T-helper 2 cell treated with Interferon-gamma antibody and Interleukin-4, amounts not matched to agents 100 ng/mL and 5 ng/mL, for 36 hours (primary cell): Measurements from ENCODE around the gene KRTAP5-5. TPM values are rescaled to one million over a fixed set of nuclear protein-coding genes. Genes with fewer than 3 reads are reported as not detected.
"Not testable (repeated sequence)": the region's sequence is repeated elsewhere in the genome, so short reads cannot be mapped to it uniquely, and the experiment has no call there.

Source experiments
- intact Hi-C: fragments of 100-400 bp; cut with micrococcal nuclease; formaldehyde crosslinking; loops from one replicate; pipeline ENCODE4 v1.15.1; 2023
- total RNA-seq: library from RNA; stranded (reverse); gene quantifications from 2 replicates; pipeline ENCODE4 v1.2.3, GENCODE V29; 2022

The KRTAP5-5 gene
- total RNA-seq, 1 donor from 2014 or later, result not detected

DNA sequence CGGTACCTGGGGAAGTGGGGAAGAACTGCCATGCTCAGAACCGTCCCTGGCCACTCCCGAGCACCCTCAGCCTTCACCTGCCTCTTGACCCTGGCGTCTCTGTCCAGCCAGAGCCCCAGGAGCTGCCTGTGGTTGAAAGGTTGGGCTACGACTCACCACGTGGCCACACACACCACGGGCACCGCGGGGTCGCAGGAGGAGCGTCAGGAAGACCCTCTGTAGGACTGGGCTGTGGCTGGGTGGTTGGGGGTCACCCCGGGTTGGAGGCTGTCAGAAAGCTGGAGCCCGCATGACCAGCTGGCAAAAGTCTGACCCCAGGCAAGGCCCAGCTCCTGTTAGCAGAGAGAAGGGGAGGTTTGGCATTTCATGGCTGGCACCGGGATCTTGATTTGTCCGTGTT, 11.5 kb downstream of the KRTAP5-5 start:
- intact Hi-C loops, result no loop called here

DNA sequence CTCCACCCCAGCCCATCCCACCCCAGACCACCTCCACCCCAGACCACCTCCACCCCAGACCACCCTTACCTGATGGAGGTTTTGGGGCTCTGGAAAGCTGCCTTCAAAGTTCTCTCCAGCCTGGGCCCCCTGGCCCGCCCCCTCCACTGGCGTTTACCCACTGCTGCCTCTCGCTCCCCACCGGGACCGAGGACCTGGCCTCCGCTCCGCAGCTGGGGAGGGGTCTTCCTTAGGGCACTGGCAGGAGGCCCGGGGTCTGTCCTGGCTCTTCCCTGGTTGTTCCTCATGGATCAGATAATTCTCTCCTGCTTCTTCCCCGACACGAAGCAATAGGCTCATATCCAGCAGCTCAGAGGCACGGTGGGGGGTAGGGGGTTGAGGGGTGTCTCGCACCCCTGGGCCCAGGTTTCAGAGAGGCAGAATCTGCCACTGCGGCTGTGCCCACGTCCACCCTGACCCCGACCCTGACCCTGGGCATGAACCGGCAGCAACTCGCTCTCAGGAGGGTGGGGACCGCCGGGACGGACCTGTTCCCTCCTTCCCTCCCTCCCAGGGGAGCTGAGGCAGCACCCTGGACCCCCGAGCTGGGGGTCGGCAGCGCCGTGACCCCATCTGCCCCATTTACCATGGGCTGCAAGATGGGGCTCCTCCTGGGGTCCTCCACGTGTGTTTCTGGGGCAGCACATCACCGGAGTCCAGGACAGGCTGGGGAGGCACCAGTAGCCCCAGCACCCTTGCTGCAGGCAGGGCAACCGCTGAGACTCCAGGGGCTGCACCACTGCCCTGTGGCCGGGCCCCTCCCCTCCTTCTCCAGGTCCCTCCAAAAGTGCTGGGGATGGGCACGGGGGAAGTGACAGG, 12.9 kb downstream of the KRTAP5-5 start:
- intact Hi-C loops, result no loop called here

DNA sequence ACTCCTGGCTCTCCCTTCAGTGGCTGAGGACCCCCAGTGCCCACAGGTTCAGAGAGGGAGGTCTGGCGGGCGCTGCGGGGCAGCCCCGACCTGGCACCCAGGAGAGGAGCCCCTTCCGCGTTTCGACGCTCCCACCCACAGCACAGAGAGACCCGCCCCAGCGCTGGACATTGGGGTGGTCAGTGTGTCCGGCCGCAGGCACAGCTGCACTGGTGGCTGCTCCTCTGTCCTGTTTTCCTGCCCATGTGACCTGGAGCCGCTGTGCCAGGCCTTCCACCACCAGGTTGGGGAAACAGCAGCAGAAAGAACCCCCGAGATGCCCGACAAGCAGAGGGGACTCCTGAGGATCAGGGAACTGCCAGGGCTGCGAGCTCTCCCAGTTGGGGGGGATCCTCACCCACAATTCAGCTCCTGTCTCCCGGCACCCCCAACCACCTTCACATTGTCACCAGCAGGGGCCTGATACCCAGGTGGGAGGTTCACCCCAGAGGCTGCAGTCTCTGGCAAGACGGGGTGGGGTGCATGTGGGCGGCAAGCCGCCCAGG, 13.6 kb downstream of the KRTAP5-5 start:
- intact Hi-C loops, result no loop called here

DNA sequence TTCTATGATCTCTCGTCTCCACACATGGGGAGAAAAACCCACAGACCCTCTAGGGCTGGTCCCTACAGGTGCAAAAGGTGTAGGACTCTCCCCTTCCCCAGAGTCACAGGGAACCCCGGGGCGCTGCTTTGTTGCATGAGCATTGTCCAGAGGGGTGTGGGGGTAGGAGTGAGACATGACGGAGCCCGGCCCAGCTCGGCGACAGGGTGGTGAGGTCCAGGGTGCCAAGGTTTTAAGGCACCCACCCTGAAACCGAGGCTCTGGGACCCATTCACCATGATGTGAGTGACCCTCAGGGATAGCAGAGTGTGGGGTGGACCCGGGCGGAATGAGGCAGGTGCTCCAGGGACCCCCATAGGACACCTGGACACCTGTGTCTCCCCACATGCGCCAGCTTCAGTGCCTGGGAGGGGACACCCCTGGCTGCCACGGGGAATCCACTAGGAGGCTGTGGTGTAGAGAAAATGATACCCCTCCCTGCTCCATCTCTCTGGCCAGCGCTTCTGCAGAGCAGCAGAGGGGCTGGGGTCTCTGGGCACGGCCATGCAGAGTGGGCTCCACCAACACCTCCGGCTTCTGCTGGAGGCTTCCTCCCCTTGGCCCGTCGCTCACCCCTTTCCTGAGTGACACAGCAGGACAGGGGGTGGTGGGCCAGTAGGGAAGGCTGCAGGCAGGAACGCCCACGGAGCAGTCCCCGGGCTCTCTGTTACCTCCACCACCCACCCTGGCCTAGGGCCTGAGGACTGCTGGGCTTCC, 15.2 kb downstream of the KRTAP5-5 start:
- intact Hi-C loops, result no loop called here

DNA sequence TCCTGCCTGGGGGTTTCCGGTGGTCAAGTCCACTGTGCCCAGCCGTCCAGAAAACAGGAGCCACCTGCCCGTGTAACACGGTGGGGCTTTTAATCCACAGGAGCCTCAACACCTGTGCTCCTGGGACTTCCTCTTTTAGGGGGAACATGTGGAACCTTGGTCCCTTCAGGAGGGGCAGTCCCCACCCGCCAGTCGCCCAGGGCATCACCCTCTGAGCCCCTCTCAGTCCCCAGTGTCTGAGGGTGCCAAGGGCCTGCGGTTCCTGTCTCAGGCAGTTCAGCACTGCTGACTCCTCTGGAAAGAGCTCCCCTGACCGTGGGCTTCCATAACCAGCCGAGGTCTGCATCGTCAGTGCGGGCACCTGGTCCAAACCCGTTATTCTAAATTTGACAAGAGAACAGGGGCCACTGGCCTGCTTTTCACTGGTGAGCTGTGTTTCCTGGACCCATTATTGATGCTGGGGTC, 15.8 kb downstream of the KRTAP5-5 start:
- intact Hi-C loops, result no loop called here

DNA sequence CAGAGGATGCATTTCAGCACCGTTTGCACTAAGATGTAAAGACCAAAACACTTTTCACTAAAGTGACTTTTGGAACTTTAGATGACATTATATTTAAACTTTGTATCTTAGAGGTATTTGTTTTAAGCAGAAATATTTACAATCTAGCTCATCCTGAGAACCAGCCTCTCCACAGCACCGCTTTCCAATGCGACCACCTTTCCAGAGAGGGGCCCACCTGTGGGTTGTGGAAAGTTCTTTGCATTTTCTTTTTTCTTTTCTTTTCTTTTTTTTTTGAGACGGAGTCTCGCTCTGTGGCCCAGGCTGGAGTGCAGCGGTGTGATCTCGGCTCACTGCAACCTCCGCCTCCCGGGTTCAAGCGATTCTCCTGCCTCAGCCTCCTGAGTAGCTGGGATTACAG, 17.0 kb downstream of the KRTAP5-5 start:
- intact Hi-C loops, result not testable (repeated sequence)

DNA sequence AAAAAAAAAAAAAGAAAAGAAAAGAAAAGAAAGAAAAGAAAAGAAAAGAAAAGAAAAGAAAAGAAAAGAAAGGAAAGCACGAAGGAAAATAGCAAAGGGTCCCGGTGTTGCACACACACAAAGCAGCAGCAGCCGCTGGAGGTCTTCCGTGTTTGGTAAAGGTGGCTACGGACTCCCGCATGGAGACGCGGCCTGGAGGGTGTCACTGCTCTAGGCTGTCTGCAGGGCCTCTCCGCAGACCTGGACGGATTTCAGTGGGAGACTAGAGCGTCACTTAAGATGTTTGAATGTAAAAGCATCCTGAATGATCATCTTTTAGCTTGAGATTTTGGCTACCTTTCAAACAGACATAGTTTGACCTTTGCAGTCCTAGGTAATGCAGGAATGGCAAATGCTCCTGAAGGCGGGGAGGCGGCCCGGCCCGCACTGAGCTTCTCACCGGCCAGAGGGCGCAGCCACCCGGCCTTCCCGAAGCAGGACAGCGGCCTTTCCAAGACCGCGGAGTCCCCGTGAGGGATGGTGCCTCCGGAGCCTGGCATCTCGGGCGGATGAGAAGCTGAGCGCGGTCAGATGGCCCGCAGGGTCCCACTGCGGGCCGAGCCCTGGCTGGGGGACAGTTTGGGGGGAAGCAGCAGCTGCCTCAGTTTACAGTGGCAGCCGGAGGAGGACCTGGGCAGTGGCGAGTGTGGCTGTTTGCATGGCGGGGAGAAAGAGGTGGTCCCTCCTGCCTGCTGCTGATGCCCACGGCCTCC, 18.5 kb downstream of the KRTAP5-5 start:
- intact Hi-C loops, result no loop called here

DNA sequence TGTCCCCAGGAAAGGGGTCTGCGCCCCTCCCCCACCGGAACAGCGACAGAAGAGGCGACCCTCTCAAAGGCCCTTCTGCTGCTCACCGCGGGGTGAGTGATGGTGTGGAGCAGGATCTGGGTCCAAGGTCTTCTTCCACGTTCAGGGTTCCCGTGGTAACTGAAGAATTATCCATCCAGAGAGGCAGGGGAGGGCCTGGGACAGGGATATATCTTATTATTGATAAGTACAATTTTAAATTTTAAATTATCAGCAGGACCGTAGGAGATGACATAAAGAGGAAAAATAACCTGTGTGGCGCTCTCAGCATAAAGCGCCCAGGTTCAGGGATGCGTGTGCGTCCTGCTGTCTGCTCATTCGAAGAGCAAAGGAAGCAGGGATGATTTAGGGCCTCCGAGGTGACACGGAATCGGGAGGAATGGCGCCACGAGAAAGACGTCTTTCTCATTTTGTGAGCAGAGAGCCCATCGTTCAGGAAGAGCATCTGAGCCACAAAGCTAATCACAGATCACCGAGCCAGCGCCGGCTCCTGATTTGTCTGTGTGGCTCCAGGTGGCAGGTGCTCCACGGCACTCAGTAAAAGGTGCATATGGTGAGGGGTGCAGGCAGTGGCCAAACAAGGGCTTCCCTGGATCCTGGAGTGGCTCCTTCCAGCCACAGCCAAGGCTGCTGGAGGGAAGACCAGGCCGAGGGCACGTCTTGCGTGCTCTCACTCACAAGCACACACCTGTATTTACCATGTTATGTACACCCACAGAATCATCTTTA, 19.3 kb downstream of the KRTAP5-5 start:
- intact Hi-C loops, result no loop called here

DNA sequence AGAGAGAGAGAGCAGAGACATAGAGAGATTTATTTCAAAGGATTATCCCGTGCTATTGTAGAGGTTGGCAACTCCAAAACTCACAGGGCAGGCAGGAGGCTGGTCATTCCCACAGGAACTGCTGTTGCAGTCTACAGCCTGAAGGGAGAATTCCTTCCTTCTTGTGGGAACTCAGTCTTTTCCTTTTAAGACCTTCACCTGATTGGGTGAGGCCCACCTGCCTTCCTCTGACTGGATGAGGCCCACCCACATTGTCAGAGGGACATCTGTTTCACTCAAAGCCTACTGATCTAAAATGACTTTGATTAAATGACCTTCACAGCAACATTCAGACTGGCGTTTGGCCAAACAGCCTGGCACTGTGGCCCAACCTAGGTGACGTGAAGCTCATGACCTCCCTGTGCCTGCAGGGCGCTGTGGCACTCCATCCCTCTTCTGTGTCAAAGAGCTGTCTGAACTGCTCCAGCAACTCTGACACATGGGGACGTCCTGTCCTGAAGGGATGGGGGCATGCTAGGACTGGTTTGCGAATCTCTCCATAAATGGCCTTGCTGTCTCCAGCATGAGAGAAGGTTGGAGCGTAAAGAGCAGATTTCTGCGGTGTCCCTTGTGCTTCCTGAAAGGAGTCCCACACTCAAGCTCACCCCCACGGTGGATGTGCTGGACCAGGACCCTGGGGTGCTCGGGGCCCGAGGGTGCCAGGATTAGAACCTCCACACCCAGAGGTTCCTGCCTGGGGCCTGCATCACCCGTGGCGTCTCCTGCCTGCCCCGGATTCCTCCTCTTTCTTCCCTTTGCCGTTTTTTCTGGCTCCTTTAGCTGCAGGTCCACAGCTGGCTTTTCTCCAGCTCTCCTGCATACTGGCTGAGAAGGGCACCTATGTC, 20.7 kb downstream of the KRTAP5-5 start:
- intact Hi-C loops, result no loop called here

DNA sequence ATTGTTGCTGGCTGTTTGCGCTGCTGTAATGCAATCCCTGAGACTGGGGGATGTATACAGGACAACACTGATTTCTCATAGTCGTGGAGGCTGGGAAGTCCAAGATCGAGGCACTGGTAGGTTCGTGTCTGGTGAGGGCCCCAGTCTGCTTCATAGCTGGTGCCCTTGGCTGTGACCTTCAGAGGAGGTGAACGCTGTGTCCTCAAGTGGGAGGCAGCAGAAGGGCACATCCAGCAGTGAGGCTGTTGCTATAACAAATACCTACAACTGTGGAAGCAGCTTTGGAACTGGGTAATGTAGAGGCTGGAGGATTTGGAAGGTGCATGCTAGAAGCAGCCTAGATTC, 21.3 kb downstream of the KRTAP5-5 start:
- intact Hi-C loops, result no loop called here

DNA sequence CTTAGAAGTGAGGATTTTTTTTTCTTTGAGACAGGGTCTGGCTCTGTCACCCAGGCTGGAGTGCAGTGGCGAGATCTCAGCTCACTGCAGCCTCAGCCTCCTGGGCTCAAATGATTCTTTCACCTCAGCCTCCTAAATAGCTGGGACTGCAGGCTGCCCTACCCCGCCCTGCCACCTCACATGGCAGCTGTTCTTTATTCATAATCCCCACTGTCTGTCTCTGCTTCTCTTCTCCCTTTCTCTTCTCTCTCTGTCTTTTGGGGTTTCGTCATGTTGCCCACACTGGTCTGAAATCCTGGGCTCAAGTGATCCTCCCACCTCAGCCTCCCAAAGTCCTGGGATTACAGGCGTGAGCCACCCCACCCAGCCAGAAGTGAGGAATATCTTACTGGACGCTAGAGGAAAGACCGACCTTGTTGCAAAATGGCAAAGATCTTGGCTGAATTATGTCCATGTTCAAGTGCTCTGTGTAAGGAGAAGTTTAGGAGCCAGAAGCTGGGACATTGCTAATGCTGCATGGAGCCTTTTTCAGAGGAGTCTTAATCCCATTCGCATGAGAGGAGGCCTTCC, 21.9 kb downstream of the KRTAP5-5 start:
- intact Hi-C loops, result no loop called here

DNA sequence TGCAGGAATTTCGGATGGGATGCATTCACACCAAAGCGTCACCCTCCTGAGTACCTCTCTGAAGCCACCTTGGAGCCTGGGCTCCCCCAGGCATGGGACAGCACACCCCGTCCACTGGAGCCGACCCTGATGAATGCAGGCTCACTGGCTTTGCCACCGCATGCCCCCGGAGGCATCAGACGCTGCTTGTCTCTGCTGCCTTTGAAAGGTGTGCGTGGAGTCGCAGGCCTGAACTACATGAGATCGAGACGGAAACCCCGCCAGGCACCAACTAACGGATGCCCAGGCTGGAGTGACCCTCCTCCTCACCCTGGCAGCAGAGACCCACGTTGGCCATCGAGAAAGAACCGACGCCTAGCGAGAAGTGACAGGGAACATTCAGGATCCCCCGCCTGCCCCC, 22.5 kb downstream of the KRTAP5-5 start:
- intact Hi-C loops, result loop anchor here (1.0 to 2.0 kb wide), 2 partner anchors 41 to 181 kb away; no protein-coding TSS in a partner anchor

DNA sequence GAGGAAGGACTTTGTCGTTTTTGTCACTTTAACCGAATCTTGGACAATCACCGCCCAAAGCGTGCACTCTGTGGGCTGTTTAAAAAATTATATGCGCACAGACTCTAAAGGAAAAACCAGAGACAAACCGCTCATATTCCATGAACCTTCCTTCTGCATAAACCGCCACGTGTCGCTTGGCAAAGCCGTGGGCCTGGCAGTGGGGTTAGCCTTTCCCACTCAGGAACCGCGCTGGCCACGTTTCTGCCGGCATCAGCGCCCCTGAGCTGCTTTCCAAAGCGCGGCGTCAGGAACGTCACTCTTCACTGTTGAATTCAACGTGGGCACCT, 22.8 kb downstream of the KRTAP5-5 start:
- intact Hi-C loops, result loop anchor here (1.0 to 2.0 kb wide), 2 partner anchors 41 to 180 kb away; no protein-coding TSS in a partner anchor

DNA sequence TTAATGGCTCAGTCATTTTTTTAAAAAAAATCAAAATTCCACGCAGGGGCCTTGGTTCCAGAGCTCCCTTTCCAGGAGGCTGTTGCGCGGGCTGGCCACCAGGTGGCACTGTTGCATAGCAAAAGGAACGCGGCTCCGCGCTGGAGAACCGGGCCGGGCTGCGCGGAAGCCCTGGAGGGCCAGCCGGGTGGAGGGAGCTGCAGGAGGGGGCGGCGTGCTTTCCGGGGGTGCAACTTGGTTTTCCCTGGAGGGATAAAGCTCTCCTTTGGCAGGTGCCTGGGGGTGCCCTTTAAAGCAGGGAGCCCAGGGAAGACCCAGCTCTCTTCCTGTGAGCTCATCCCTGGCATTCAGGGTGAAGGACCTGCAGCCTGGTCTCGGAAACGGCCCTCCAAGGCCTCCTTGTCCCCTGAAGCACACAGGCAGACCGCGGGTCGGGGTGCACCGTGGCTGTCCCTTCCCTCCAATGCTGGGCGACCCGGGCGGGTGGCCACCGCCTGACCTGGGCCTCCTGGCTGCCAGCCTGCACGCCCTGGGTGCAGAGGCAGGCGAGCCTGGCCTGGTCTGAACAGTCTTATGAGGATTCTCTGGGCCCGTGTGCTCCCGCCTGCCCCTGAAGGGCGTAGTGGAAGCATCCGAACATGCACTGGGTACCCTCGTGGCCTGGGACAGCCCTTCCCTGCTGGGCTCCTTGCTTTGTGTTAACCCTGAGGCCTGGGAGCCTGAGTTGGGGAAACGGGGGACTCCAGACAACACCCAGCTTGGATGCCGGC, 23.4 kb downstream of the KRTAP5-5 start:
- intact Hi-C loops, result loop anchor here (1.0 to 2.0 kb wide), 2 partner anchors 40 to 180 kb away; no protein-coding TSS in a partner anchor

DNA sequence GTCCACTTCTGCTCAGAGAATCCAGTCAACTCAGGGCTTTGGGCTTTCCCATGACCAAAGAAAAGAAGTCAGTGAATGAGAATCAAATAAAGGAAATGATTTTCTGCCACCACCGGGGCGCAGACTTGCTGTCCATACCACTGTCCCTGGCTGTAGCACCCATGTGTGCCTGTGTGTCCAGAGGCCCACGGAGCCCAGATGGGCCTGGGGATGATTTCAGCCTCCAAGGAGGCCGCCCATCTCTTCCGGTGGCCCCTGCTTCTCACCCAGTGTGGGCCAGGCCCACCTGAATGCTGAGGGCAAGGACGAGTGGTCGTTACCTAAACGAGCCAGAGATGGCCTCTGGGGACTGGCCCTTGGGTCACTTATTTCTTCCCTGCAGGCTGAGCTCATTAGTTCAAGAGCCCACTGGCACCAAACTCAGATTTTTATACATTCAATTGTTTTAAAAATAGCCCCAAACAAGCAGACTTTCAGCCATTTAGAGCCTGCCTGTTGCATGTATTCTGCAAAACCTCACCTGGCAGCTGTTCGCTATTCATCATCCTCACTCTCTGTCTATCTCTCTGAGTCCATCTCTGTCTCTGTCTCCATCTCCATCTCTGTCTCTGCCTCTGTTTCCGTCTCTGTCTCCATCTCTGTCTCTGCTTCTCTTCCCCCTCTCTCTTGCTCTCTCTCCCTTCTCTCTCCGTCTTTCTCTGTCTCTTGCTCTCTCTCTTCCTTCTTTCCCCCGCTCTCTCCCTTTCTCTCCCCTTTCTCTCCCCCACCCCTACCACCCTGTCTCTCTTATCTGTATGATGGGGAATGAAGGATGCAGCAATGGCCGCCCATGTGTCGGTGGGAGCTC, 24.2 kb downstream of the KRTAP5-5 start:
- intact Hi-C loops, result loop anchor here (2.0 kb wide), 1 partner anchor 179 kb away; no protein-coding TSS in a partner anchor

DNA sequence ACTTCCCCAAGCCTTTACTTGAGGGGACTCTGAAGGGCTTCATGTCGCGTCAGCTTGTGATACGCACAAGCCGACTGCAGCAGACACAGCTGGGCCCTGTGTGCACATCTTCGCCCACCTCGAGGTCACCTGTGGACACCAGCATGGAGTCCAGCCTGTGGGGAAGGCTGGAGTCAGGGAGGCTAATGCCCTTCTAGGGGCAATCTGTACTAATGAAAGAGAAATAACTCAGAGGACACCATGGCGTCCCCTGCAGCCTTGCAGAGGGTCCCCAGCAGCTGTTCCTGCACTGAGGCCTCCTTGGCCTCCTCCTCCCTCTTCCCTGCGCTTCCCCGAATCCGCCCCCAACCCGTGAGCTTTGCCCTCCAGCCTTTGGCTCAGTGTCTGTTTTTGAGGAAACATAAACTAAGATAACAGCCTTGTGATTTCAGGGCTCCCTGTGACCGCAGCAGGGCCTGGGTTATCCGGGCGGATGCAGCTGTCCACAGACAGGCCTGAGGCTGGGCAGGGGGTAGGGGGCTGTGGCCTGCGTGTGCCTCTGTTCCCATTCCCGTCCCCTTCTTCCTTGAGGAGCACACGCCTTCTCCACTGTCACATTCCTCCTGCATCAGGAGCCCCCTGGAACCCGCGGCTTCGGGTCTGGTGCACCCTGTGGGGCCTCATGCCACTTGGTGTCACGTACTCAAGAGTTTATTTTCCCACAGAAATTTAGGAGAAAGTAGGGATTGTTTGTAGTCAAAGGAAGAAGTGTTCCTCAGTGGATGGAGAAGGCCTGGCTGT, 25.0 kb downstream of the KRTAP5-5 start:
- intact Hi-C loops, result no loop called here
